Activated CD4-positive, alpha-beta T cell treated with anti-CD3 and anti-CD28 coated beads for 24 hours (primary cell): ENCODE data around the gene GOLT1A.
A peak's percentile ranks its signal among the peaks of the same experiment; 100 is the strongest.

Source experiments
- DNase-seq, 2 donors: peaks; one replicate each; pipeline ENCODE4 v3.0.0-alpha.2; 2020; ENCODE audit warnings: low read depth in 2 of 2

The GOLT1A gene

DNA sequence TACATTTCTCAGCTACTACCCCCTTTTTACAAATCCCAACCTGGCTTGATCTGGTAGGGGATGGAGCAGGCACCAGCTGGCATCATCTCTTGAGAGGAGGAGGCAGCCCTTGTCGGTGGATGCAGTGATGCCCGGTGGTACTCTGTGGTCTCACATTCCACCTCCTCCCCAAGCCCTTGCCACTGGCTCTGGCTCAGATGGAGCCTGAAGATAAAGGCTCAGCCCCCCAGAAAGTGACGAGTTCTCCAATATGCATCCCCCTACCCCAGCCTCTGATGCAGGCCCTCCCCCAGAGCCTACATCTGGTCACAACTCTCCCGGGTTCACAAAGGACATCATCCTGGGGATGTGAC is 3.8 kb upstream of the GOLT1A start:
- no peak for DNase-seq

DNA sequence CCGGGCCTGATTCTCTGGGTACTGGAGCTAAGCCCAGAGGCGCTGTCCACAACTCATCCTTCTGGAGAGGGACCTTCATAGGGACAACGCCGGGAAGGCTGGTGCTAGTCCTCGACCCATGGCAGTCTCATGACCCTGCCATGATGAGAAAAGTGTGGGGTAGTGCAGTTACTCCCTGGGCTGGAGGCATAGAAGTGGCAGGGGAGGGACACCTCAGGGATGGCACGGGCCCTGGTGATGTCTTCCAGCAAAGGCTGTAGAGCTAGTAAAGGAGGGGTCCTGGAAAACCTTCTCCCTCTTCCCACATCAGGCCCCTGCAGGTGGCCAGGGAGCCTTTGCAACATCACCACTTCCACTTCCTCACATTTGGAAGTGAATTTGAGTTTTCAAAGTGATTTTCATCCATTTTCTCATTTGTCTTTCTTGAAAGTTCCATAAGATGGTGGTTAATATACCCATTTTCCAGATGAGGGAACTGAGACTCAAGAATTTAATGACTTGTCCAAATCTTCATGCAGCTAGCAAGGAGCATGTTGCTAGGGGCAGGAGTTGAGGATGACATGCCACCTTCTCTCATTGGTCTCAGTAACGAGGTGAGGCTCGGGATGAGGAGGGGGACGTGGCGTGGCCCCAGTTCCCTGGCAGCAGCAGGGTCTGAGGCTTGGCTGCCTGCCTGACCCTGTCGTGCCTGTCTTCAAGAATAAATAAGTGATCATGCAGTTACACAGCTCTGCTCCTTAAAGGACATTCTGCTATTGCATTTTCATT is 3.3 kb upstream of the GOLT1A start:
- DNase-seq = no peak

DNA sequence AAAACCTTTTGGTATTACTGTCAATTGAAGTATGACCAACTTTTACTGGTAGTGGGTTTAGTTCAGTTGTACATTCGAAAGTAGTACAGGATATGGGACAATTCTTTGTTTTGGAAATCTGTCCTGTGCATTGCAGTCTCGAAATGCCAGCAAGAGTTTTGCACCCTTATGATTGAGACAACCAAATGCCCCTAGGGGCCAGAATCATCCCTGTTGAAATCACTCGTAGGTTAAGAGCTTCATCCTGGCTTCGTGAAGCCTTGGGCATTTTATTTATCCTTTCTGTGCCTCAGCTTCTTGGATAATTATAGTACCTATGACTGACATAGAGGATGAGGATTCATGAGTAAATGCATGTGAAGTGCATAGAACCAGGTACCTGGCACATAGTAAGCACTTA is 2.4 kb upstream of the GOLT1A start:
- DNase-seq = no peak

DNA sequence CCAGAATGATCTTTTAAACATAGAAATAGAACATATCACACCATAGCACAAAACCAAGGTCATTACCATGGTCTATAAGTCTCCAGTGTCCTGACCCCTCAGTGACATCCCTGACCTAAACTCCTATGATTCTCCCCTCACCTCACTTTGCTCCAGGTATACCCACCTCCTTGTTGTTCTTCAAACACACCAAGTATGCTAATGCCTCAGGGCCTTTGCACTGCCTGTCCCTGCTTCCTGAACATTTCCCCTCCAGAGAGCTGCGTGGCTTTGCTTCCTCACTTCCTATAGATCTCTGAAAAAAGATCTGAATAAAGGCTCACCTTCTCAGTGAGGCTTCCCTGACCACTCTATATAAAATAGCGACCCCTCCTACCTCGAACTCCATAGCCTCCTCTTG is 1.1 kb downstream of the GOLT1A start:
- no peak for DNase-seq

DNA sequence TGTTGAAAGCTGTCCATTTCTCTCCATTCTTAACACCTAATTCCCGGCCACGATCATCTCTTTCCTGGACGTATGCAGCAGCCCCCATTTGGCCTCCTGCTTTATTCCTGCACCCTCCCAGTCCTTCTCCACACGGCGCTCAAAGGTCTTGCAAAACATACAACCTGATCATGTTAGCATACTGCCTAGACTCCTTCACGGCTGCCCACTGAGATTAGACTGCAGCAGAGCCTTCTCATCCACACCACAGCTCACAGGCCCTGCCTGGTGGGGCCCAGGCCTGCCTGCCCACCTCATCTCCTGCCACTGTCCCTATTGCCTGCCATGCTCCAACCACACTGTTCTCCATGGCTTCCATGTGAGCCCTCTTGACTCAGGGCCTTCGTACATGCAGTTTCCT is 2.7 kb downstream of the GOLT1A start:
- no peak for DNase-seq

DNA sequence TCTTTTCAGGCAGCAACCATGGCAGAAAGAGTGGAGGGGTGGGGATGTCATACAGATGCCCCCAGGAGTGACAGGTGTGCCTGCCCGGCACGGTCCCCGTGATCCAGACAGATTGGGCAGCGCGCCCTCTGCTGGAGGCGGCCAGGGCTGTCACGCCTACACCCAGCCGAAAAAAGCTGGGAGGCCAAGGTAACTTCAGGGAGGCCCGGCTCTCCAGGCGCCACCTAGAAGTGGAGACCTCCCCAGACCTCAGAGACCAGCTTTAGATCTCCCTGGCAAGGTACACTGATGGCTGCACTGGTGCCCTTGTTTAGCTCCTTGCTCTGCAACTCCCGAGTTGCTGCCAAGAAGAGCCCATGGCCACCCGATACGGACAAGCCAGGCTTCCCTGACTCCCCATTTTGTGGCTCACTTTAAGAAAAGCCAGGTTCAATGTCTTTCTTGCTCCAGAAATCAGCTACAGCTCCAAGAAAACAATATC is 6.6 kb downstream of the GOLT1A start:
- DNase-seq = peak; percentile 69 to 70

DNA sequence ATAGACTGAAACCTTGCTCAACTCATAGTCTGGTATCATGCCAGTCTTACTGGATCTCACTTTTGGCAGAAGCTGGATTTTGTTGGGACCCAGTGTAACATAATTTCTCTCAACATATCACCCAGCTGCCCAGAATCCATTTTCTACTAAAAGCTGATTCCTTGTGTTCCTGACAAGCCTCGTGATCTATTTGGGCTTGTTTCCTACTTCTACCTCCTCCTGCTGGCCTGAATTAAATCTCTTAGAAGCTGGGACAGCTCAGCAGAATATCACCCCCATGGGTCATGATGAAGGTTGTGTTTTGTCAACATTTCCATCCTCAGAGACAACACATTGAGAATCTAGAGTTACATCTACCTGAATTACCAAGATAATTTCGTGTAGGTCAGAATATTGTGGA is 7.7 kb downstream of the GOLT1A start:
- no peak for DNase-seq

DNA sequence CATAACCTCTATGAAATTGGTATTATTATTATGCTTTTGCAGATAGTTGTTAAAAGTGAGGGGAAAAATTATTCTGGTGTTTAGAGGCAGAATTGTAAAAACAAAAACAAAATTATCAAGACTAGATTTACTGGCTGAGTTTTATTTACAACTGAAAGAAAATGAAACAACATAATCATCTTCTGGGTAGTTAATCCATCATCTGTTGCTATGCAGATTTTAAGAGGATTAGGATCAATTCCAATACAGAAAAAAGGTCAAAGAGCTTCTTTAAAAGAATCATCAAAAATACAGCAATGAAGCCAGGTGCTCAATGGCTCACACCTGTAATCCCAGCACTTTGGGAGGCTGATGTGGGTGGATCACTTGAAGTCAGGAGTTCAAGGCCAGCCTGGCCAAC is 8.3 kb downstream of the GOLT1A start:
- no peak for DNase-seq

DNA sequence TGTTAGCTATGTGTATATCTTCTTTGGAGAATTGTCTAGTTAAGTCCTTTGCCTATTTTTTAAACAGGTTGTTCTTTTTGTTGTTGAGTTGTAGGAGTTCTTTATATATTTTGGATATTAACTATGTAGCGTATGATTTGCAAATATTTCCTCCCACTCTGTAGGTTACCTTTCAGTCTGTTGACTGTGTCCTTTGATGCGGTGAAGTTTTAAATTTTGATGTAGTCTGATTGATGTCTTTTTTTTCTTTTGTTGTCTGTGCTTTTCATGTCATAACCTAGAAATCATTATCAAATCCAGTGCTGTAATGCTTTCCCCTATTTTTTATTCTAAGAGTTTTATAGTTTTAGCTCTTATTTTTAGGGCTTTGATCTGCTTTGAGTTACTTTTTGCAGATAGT is 8.8 kb downstream of the GOLT1A start:
- DNase-seq = no peak

DNA sequence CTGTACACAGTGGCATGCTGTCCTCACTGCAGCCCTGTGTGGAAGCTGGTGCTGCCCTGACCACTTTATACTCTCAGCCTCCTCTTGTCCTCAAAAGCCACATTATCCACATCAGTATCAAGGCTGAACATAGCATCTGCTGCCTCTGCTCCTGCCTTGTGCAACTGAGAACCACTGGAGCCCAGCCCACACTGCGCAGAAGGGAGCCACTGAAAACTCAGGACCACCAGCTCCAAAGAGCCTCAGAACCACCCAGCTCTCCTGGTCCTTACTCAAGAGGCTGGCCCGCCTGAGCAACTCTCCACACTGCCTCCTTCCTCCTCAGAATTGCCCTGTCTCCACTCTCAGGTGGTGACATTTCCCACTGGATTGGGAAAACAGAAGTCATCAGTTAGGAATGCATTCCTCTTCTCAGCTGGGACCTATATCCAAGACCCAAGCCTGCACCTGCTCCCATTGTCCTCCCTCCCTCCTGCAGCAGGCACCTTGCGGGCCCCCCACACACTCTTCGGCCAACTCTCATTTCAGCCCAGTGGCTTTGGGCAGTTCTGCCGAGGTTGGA is 10.5 kb downstream of the GOLT1A start:
- DNase-seq = no peak

DNA sequence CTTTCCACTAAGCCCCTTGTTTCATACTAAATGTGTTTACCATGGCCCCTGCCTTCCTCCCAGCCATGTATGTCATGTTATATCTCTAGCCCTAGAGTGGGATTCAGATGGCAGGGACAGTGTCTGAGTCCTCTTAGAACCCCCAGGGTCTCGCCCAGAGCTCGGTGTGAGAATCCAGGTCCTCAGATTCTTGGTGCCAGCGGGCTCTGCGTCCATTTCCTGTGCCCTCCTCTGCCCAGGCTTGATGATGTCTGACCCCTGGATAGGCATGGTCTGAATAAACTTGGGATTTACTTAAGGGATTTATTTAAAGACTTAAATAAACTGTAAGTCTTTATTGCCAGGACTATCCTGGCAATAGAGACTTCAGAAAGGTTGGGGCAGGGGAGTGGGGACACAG is 11.3 kb downstream of the GOLT1A start:
- no peak for DNase-seq

DNA sequence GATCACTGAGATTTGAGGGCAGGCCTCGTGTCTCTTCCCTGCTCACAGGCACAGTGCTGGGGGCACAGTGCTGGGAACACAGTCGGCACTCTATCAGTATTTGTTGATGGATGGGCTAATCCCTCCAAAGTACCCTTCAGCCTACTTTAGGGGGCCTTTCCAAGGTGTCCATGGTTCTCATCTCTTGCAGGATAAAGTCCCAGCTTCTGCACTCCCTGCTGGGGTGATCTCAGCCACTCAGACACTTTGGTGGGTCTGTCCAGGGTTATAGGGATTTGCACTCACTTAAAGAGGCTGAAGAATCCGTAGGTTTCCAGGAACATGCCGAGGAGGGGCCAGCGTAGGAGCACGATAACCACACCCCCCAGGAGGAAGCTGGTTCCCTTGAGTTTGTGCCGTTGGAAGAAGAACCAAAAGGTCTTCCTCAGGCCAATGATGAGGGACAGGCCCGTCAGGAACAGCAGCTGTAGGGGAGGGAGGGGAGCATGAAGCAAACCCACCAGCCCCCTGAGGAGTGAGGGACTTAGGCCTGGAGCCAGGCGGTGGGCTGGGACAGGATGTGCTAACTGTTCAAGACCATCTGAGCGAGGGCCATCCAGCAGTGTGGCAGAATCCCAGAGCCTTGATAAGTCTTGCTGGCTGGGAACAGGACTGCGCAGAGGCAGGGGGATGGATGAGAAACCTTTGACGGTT is 12.3 kb downstream of the GOLT1A start:
- DNase-seq = no peak

DNA sequence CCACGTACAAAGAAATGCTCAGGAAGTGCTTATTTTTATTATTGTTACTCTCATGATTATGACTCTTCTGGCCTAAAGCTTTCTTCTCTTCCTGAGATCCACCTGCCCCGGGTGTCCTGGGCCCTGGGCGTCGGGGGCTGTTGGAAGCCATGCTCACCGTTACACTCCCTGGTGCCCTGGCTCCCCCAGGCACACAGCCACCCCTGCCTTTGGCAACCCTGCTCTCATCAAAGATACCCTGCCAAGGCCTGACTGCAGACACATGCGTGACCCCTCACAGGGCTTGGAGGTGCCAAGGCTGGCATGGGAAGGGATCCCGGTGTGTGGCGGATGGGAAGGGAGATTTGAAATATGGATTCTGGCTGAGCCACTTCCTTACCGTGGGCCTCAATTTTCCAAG is 14.2 kb downstream of the GOLT1A start:
- no peak for DNase-seq

DNA sequence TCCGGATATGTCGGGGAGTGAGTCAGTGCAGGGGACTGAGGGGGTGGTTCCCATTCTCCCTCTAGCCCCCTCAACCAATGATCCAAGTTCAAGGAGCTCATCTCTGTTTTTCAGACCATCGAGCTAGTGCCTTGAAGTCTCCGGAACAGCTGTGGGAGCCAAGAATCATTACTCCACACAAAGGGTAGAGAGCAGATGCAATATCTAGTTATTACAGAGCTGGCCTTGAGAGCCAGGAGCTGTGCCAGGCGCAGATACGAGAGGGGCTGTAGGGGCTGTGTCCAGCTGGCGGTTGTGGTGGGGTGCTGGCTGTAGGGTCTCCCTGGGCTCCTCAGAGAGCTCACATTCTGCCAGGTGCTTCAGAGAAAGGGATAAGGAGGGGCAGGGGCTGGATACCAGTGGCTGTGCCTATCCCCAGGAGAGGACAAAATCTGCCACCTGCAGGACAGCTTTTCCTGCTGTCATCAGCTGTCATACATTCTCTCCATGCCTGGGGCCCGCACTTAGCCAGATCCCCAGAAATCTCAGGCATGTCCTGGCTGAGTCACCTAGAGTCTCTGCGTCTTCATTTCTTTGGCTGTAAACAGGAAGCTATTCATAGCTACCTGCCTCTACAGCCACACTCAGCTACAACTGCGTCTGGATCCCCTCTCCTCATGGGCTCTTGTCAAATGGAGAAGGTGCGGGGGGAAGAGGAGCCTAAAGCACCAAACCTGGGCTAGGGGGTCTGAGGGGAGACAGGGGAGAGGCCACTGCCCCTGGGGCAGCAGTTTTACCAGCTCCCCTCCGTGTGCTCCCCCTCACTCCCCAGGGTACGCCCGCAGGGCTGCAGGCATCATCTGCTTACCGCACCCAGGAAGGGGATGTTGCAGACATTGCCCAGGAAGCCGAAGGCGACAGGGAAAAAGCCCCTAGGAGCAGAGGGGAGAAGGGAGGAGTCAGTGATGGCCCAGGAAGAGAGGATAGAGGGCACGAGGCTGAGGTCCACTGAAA is 15.1 kb downstream of the GOLT1A start:
- DNase-seq = no peak

DNA sequence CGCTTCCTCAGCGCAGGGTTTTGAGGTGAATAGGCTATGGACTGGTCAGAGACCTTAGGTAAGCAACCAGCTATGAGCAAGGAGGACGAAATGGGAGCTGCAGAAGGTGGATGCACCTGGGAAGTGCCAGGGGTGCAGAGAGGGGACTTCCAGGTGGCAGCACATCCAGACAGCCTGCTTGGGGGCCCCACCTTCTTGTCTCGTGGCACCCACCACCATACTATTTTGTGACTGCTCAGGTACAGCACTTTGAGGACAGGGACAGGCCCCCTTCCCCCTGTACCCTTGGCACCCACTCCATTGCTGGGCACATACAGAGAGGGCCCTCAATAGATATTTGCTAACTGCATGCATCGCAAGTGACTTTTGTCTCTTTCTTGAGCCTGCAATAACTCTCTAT is 16.7 kb downstream of the GOLT1A start:
- no peak for DNase-seq

DNA sequence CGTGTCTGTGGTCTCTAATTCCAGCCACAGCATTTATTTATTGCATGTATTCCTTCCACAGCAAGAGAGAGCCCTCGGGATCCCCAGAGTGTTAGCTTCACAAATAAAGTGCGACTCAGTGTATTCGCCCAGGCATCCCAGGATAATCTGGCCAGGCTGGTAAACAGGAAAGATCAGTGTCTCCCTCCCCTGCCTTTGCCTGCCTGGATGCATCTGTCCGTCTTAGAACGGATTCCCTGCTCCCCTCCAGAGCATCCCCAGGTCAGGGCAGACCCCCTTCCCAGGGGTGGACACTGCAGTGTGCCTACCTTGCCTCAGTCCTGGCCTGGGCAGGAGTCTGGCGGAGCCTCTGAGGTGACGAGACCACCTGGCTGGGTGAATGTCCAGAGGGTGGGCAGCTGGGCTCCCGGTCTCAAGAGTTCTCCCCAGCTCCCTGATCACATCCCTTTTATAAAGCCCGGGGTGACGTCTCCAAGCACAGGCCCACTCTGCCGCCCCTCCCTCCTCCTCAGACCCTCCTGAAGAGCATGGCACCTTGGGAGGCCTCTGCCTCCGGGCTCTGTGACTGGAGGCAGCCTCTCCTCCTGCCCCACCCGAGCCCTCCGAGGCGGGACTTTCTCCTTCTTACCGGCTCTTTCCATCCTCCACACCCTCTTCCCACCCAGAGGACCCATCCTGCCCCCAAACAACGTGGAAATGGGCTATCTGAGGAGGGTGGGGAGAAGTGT is 17.6 kb downstream of the GOLT1A start, which contains the start of gene KISS1:
Gene KISS1, minus strand, starts transcription at position 424 of the 728 bp plus-strand sequence. CDS start 3,615 bp downstream, outside the sequence.
- no peak for DNase-seq

DNA sequence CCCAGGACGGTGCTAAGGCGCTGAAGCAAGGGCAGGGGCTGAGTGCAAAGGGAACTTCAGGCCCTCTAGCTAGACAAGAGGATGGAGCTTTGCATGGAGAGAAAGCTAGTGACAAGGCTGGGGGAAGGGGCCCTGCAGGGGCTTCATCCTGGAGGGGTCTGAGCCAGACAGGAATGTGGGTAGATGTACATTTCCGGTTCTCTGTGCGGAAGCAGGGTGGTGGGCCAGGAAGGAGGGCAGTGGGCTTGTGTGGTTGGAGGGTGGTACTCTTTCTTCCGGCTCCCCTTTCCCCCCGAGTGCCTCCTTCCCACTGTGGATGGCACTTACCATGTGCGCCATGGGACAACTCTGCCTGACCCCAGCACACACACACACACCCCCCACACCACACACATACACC is 19.0 kb downstream of the GOLT1A start:
- DNase-seq = no peak

DNA sequence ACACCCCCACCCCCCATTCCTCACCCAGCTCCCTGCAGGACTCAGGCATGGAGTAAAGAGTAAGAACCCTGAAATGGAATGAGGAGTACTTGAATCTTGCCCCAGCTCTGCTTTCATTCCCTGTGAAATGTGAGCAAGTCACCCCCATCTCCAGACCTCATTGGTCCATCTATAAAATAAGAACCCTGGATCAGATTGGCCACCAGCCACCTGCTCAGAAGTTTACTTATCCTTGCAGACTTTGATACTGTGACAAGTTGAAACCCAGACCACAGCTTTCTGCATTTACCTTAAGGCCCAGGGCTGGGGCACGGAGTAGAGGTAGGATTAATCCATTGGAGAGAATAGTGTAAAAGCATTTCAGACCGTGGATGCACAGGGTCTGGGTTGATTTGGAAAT is 19.7 kb downstream of the GOLT1A start:
- no peak for DNase-seq

DNA sequence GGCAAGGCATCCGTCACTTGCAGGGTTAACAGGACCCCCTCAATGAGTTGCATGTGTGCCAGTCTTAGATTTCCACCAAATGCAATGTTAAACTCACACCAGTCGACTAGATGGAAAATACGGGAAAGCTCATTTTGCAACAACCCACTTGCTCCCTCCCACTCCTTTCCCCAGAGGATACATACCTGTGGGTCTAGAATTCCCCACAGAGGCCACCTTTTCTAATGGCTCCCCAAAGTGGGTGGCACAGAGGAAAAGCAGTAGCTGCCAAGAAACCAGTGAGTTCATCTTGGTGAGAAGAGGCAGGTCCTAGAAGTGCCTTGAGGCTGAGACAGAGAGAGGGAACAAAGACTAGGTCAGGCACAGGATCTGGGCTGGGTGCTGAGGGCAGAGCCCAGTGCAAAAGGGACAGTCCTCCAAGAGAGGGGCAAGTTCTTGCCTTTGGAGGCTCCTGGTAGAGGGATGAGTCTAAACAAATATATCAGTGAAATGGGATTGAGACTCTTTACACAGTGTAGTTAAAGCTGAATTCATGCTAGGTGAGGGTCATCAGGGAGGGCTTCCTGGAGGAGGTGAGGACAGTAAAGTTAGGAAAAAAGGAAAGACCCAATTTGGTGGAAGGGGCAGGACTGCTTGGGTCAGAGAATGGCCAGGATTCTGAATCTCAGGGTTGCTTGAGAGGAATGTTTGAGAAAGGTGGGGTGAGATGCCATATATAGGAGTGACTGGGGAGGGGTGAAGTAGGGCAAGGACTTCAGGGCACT is 21.0 kb downstream of the GOLT1A start:
- DNase-seq = no peak

DNA sequence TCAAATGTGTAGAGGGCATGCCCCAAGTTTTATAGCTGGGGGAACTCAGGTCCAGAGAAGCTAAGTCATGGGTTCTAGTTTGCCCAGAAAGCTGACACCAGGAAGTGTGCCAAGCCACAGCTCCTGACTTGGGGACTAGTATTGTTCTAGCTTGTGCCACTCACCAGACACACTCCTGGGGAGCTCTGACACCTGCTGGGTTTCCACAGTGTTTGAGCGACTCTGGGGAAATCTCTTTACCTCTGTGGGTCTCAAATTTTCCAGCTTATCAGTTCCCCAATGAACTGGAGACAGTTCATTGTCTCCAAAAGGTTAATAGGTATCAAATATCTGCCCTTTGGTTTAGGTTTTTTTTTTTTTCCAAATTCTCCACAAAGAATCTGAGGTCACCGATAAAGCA is 21.7 kb downstream of the GOLT1A start:
- DNase-seq = no peak
